Stimulated activated naive CD8-positive, alpha-beta T cell treated with anti-CD3 and anti-CD28 coated beads, Interleukin-15, Interleukin-2, amounts not matched to agents 100 ng/mL and 50 ng/mL, for 24 hours (primary cell): ENCODE measurements around the gene ZNF581.
A peak's percentile ranks its signal among the peaks of the same experiment; 100 is the strongest.

Experiments used
- H3K27ac Mint-ChIP-seq: one replicate; pipeline ENCODE4 v1.8.0; 2021; ENCODE audit warnings: mild to moderate bottlenecking, mixed read lengths
- H3K27me3 Mint-ChIP-seq: one replicate; pipeline ENCODE4 v1.8.0; 2021; ENCODE audit warnings: mixed read lengths
- H3K36me3 Mint-ChIP-seq: one replicate; pipeline ENCODE4 v1.8.0; 2021; ENCODE audit warnings: low read depth, mixed read lengths
- H3K4me1 Mint-ChIP-seq: one replicate; pipeline ENCODE4 v1.8.0; 2021; ENCODE audit warnings: low read depth, mixed read lengths
- H3K4me3 Mint-ChIP-seq: one replicate; pipeline ENCODE4 v1.8.0; 2021; ENCODE audit warnings: mild to moderate bottlenecking, mixed read lengths
- H3K9me3 Mint-ChIP-seq: one replicate; pipeline ENCODE4 v1.8.0; 2021; ENCODE audit warnings: mixed read lengths

Gene ZNF581

DNA sequence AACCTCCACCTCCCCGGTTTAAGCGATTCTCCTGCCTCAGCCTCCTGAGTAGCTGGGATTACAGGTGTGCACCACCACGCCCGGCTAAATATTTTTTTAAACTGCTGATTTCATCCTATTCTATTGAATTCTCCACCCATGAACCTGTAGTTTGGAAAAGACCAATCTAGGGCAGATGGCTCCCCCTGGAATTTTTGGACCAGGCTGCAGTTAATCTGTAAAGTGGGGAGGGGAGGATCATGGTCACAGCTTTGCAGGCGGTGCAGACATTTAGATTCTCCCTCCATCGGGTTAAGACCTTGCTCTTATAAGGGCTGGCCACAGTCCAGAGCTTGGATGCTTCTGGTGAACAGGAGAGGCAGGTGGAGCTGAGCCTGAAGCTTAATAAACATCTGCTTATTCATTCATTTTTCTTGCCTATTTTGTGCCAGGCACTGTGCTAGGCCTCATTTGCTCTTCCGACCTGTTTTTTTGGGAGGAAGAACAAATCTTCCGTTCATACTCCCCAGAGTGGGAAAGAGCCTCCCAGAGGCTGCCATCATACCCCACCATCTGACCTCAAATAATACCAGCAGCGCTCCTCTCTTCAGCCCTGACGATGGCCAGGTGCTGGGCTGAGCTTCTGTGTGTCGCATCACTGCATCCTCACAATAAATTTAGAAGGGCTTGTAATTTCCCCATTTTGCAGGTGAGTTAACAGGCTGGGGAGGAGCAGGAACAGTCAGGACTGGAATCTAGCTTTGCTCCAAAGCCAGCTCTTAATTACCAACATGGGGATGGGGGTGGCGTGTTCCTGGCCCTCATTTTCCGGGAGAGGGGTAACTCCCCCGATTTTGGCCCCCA, 3.7 kb downstream of the ZNF581 start:
- peak overlapping the region; percentile 84 for H3K4me3 Mint-ChIP-seq
- H3K27me3 Mint-ChIP-seq = no peaks in the 10 kb centered on the region
- H3K9me3 Mint-ChIP-seq = no peaks in the 10 kb centered on the region
- peaks cover 73% of the 10 kb centered on the region for H3K4me1 Mint-ChIP-seq
- H3K27ac Mint-ChIP-seq = peak overlapping the region; percentile 83
- peaks cover 31% of the 10 kb centered on the region for H3K36me3 Mint-ChIP-seq

DNA sequence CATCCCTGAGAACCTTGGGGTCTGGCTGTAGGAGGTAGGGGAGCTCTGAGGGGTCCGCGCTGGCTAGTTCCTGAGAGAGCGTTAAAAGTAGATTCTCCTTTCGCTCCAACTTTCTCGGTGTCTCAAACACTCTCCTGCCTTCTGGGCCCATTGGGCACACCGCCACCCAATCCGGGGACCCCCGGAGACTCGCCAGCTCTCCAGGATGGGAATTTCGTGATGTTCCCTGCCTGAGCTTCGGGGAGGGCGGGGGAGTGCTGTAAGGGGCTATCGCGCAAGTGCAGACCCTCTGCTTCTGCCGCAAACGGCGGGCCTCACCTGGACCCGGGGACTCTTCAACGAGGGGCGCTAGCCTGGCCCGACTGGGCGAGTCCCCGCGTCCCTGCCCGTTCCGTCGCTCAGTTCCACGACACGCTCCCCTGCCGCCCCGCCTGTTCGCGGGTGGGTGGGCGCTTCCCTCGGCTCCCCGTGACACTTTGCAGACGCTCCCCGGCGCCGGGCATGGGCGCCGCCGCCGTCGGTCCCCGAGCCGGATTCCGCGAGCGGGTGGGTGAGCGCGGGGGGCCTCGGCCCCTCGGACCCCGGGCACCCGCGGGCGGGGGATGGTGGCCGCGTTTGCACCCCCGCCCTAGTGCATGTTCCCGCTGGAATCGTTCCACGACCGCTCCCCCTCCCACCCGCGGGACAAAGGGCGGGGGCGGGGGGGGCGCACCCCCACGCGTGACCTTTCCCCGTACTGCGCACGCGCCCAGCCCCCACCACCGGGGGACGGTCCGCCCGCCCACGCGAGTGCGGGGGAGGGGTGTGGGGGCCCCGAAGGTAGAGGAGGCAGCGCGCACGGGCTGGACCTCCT, 4.5 kb downstream of the ZNF581 start, which contains the start of gene CCDC106:
TSS of gene CCDC106 (plus strand) at position 481 of the 853 bp plus-strand sequence. CDS start 835 bp downstream, outside the sequence.
- Mint-ChIP-seq H3K9me3 (no peaks in the 10 kb centered on the region), H3K4me3 (peak within 1 kb of the TSS; percentile 84), H3K27ac (peak within 1 kb of the TSS; percentile 86), H3K27me3 (no peaks in the 10 kb centered on the region), H3K36me3 (peaks cover 29% of the 10 kb centered on the region), H3K4me1 (peaks cover 70% of the 10 kb centered on the region)

DNA sequence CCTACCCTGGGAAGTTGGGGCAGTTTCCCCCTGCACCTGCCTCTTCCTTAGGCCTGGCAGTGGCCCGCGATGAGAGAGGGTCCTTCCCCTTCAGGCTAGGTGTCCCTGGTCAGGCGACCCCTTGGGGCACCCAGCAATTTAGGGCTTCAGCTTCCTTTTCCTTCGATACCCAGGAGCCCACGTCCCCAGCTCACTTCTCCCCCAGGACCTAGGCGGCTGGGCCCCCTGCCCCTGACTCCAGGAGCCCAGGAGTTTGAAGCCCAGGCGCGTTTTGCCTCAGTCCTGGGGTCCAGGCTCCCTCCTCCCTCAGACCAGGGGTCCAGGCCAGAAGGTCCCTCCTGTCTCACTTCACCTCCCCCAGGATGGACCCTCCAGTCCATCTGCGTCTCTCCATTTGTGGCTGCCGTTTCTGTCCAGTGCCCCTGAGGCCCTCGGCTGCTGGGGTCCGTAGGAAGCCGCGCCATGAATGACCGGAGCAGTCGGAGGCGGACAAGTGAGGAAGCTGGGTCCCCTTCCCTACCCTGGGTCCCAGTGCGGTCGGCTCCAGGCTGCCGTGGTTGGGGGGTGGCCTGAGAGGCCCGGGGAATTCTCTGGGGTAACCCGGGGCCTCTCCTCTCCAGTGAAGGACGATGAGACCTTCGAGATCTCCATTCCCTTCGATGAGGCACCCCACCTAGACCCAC, 5.3 kb downstream of the ZNF581 start:
- peak overlapping the region; percentile 77 for H3K4me3 Mint-ChIP-seq
- peaks cover 64% of the 10 kb centered on the region for H3K4me1 Mint-ChIP-seq
- H3K27me3 Mint-ChIP-seq = no peaks in the 10 kb centered on the region
- H3K9me3 Mint-ChIP-seq = no peaks in the 10 kb centered on the region
- peak overlapping the region; percentile 86 for H3K27ac Mint-ChIP-seq
- H3K36me3 Mint-ChIP-seq = peaks cover 25% of the 10 kb centered on the region

DNA sequence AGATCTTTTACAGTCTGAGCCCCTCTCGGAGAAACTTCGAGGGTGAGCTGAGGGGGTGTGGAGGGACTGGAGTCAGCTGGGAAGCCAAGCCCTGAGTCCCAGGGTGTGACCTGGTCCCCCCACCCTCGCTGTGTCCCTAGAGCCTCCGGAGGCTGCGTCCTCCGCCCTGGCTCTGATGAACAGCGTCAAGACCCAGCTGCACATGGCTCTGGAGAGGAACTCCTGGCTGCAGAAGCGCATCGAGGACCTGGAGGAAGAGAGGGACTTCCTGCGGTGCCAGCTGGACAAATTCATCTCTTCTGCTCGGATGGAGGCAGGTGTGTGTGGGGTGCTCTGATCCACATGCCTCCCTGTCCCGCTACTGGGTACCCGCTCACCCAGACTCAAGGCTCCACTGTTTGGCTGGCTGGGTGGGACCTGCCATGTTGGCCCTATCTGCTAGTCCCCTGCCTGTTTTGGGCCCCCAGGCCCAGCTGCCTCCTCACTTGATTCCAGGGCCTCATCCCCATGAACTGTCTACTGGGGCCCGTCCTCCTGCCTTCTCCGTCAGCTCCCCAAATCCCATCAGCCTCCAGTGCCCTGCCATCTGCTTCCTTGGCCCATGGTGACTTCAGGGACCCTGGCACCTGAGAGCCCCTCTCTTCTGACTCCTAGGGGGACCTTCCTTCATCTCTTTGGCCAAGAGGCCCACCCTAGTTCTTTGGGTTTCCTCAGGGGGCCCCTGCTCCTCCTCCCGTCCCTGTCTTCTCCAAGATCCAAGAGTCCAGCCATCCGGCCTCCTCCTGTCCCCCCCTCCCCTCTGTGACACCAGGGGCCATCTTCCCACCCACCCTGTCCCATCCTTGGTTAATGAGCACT, 6.0 kb downstream of the ZNF581 start:
- Mint-ChIP-seq H3K9me3 (no peaks in the 10 kb centered on the region), H3K27ac (peak overlapping the region; percentile 69), H3K27me3 (no peaks in the 10 kb centered on the region), H3K4me3 (peak overlapping the region; percentile 77), H3K4me1 (peaks cover 61% of the 10 kb centered on the region), H3K36me3 (peaks cover 18% of the 10 kb centered on the region)

DNA sequence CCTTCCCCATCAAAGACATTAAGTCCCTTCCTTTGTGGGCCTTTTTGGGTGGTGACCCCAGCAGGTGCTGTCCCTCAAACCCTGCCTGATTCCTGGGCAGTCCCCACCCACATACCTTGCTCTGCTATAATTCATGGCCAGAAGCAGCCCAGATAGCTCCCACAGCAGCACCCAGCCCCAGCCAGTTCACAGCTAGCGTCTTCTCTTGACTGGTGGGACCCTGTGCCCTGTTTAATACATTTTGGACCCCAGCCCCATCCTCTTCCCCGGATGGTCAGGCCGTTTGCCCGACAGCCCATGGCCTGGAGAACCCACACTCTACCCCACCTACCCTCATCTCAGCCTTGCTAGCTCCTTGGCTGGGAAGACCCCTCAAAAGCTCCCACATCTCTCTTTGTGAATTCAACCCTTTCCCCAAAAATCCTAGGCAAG, 6.7 kb downstream of the ZNF581 start:
- no peak overlapping the region for H3K27ac Mint-ChIP-seq

DNA sequence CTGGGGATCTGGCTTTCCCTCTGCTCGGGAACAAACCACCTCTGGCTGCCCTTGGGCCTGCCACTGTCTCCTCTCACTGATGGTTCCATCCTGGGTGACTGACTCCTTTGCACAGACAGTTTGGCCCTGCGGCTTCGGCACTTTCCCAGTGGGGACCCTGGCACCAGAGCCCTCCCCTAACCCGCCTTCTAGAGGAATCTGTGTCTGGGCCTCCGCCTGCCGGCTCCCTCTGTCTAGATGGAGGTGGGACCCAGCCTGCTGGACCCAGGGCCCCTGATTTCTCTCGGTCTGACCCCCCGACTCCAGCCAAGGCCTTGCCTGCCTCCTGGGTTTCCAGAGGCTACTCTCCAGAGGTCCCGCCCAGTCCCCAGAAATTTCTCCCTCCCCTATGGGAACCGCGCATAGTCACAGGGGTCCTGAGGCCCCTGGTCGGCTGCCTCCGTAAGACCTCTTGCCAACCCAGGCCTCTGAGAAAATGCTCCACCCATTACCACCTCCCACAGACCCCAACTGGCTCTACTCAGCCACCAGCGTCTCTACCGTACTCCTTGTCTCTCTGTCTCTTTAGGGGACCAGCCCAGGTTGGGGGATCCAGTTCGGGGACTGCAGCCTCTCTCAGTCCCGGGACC, 7.3 kb downstream of the ZNF581 start:
- Mint-ChIP-seq H3K27ac (no peak overlapping the region), H3K27me3 (no peaks in the 10 kb centered on the region), H3K36me3 (peaks cover 13% of the 10 kb centered on the region), H3K4me3 (peak overlapping the region; percentile 43), H3K4me1 (peaks cover 53% of the 10 kb centered on the region), H3K9me3 (no peaks in the 10 kb centered on the region)

More for the DNA sequence above, 6.7 kb downstream of the ZNF581 start:
- peak overlapping the region; percentile 43 for H3K4me3 Mint-ChIP-seq
- no peaks in the 10 kb centered on the region for H3K27me3 Mint-ChIP-seq
- no peaks in the 10 kb centered on the region for H3K9me3 Mint-ChIP-seq
- peaks cover 56% of the 10 kb centered on the region for H3K4me1 Mint-ChIP-seq
- H3K36me3 Mint-ChIP-seq = peaks cover 14% of the 10 kb centered on the region

DNA sequence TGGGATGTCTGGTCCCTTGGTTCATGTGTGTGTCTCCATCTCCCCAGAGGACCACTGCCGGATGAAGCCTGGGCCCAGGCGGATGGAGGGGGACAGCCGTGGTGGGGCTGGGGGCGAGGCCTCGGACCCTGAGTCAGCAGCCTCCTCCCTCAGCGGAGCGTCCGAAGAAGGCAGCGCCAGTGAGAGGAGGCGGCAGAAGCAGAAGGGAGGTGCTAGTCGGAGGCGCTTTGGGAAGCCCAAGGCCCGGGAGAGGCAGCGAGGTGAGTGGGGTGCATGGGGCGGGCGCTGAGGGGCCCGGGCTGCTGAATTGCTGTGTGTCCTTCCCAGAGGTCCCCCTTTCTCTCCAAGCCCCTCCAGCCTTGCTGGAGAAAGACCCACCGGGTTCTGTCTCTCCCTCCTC, 7.8 kb downstream of the ZNF581 start:
- Mint-ChIP-seq H3K4me1 (peaks cover 54% of the 10 kb centered on the region), H3K36me3 (peaks cover 18% of the 10 kb centered on the region), H3K27ac (no peak overlapping the region), H3K4me3 (no peak overlapping the region), H3K27me3 (no peaks in the 10 kb centered on the region), H3K9me3 (no peaks in the 10 kb centered on the region)

DNA sequence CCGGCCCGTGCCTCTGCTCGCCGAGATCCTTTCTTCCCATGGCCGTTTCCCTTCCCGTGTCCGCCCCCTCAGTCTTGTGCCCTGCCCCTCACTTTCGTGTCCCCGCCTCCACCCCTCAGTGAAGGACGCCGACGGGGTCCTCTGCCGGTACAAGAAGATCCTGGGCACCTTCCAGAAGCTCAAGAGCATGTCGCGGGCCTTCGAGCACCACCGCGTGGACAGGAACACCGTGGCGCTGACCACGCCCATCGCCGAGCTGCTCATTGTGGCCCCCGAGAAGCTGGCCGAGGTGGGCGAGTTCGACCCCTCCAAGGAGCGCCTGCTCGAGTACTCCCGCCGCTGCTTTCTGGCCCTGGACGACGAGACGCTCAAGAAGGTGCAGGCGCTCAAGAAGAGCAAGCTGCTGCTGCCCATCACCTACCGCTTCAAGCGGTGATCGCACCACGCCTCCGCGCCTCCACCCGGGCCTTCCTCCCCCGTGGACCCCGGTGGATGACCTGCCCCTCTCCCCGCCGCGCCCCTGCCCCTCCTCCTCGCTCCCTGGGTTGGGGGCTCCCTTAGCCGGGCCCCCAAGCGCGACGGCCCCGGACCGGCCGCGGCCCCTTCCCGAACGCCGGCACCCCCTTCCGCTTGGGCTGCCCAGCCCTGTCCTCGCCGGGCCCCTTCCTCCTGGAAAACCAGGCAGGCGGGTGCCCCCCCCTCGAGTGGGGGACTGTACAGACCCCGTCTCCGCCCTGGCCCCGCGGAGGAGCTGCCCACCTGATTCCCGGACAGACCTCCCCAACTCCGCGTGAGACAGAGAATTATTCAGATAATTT, 9.1 kb downstream of the ZNF581 start:
- Mint-ChIP-seq H3K27me3 (no peaks in the 10 kb centered on the region), H3K36me3 (peaks cover 23% of the 10 kb centered on the region), H3K4me1 (peaks cover 54% of the 10 kb centered on the region), H3K27ac (no peak overlapping the region), H3K4me3 (peak overlapping the region; percentile 91), H3K9me3 (no peaks in the 10 kb centered on the region)

DNA sequence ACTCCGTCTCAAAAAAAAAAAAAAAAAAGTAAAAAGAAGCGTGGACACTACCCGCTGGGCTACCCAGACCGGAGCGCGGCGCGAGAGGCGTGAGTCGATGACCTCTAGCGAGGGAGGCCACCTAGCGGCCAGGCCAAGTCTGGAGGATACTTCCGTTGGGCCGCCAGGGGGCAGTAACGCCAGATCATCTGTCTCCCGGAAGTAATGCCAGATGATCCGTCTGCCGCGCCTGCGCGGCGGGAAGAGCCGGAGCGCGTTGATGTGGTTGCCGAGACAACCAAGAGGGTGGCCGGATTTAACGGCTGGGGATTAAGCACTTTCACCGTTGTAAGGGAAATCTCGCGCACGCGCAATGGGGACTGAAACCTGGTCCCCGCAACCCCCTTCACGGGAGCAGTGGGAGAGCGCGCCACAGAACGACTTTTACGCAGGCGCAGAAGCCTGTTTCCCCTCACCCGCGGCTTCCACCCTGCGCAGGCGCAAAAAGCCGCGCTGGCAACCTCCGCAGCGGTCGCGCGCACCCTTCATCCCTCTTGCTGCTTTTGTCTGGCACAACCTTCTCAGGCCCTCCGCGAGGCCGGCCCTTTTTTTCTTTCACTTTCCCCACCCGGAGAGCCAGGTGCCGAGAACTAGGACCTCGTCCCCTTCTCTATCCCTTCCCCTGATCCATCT, 10.3 kb downstream of the ZNF581 start:
- Mint-ChIP-seq H3K27ac (peak overlapping the region; percentile 99), H3K36me3 (peaks cover 32% of the 10 kb centered on the region), H3K4me1 (peaks cover 60% of the 10 kb centered on the region), H3K9me3 (no peaks in the 10 kb centered on the region), H3K27me3 (no peaks in the 10 kb centered on the region), H3K4me3 (peak overlapping the region; percentile 91)

DNA sequence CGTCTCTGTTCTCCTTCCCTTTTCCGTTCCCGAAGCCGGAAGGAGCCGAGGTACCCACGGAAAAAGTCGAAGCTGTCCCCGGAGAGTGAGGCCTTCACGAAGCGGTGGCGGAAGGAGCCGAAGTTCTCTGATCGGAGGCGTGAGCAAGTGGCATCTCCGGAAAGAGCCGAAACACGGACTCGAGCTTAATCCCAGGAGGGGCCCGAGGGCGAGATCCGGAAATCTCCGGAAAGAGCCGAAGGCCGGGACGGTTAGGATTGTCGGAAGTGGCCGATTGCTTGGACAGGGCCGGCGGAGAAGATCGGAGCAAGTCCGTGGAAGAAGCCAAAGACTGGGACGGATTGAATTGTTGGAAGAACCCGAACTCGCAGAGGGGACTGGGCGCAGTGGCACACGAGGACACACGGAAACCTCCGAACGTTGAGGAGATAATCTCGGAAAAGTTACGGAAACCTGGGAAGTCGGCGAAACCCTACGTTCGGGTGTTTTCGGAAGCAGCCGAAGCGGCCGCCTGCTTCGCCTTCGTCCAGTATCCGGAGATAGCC, 10.9 kb downstream of the ZNF581 start:
- H3K9me3 Mint-ChIP-seq = no peaks in the 10 kb centered on the region
- no peaks in the 10 kb centered on the region for H3K27me3 Mint-ChIP-seq
- peaks cover 35% of the 10 kb centered on the region for H3K36me3 Mint-ChIP-seq
- peak overlapping the region; percentile 91 for H3K4me3 Mint-ChIP-seq
- H3K27ac Mint-ChIP-seq = peak overlapping the region; percentile 99
- H3K4me1 Mint-ChIP-seq = peaks cover 58% of the 10 kb centered on the region

DNA sequence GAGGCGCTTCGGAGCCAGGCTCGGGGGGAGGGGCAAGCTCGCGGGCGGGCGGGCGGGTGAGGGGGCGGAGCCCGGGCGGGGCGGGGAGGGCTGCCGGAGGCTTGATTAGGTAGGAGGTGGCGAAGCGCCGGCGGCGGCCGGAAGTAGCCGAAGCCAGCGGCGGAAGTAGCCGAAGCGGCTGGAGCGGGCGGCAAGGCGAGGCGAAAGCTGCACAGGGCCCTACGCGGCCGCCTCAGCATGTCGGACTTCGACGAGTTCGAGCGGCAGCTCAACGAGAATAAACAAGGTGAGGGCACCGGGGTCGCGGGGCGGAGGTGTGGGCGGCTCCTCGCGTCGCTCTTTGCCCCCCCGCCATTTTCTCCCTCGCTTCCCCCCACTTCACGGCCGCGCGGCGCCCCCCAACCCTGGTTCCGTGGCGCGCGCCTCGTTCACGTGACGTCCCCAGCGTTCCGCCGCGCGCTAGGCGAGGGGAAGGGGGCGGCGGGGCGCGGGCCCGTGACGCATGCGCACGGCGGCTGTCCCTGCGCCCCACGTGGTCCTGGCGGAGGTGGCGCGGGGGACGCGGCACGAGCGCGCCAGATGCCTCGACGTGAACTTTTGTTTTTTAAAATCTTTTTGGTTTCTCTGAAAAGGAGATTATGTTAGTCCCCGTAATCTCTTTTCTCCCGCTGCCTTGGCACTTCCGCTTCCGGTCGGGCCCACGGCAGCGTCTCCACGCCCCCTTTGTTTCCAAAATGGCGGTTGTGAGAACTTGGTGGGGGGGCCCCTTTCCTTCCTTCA, 11.6 kb downstream of the ZNF581 start, which contains the start of gene U2AF2:
TSS of gene U2AF2 (plus strand) at position 168 of the 780 bp plus-strand sequence. CDS start at position 238, 70 bp downstream.
- Mint-ChIP-seq H3K9me3 (no peaks in the 10 kb centered on the region), H3K4me3 (peak within 1 kb of the TSS; percentile 91), H3K27me3 (no peaks in the 10 kb centered on the region), H3K36me3 (peaks cover 40% of the 10 kb centered on the region), H3K27ac (peak within 1 kb of the TSS; percentile 99), H3K4me1 (peaks cover 57% of the 10 kb centered on the region)

DNA sequence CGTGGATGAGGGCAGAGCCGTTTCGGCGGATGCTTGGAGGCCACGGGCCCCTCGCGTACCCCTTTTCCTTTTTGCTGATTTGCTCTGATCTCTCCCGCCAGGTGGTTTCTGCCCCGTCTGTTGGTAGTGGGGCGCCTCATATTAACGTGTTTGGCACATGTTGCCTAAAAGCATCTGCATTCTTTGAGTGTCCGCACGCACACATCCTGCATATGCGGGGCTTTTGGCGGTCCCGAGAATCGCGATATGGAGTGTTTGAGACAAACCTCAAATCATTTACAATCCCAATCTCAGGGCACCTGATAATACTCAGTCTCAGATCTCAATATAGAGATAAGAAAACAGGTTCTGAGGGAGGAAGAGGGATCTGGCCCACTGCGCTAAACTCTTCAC, 12.2 kb downstream of the ZNF581 start:
- Mint-ChIP-seq H3K36me3 (peaks cover 43% of the 10 kb centered on the region), H3K9me3 (no peaks in the 10 kb centered on the region), H3K27ac (peak overlapping the region; percentile 99), H3K27me3 (no peaks in the 10 kb centered on the region), H3K4me1 (peaks cover 52% of the 10 kb centered on the region), H3K4me3 (peak overlapping the region; percentile 91)
